Stimulated activated CD4-positive, alpha-beta T cell treated with anti-CD3 and anti-CD28 coated beads, Interleukin-4, amount 100 ng/mL, for 24 hours (primary cell): ENCODE data around the gene C19orf38.
"Not testable (repeated sequence)": the region's sequence is repeated elsewhere in the genome, so short reads cannot be mapped to it uniquely, and the experiment has no call there.

Experiments used
- DNase-seq: peaks from one replicate; pipeline ENCODE4 v3.0.0-alpha.2; 2020

C19orf38 gene

GRCh38 chr19:10852941-10853340 is 4.7 kb downstream of the C19orf38 start:
- DNase-seq = no peak

DNA sequence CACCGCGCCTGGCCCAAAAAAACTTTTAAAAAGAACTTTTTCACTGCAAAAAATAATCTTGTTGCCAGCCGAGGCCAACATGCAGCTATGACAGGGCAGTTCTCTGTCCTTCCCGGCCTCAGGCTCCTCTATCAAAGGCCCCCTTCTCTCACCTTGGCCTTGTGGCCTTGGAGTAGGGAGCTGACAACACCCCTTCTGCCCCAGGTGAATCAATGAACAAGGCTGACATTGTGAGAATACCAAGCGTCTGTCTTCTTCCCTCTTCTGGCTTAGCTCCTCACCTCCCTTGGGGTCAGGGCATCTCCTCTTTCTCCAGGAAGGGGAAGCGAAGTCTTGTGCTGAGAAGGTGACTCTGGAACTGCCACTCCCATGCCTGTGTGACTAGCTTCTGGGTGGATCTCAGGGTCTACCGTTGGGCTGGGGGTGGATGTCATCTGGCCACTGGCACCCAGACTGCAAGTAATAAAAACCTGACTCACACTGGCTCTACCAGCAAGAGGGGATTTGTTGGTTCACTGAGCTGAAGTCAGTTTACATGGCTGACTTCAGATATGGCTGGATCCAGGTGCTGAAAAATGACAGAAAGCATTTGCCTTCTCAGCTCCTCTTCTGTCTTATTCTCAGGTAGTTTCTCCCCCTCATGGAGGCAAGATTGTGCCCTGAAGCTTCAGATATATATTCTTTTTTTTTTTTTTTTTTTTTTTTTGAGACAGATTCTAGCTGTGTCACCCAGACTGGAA is 6.3 kb downstream of the C19orf38 start:
- no peak for DNase-seq

DNA sequence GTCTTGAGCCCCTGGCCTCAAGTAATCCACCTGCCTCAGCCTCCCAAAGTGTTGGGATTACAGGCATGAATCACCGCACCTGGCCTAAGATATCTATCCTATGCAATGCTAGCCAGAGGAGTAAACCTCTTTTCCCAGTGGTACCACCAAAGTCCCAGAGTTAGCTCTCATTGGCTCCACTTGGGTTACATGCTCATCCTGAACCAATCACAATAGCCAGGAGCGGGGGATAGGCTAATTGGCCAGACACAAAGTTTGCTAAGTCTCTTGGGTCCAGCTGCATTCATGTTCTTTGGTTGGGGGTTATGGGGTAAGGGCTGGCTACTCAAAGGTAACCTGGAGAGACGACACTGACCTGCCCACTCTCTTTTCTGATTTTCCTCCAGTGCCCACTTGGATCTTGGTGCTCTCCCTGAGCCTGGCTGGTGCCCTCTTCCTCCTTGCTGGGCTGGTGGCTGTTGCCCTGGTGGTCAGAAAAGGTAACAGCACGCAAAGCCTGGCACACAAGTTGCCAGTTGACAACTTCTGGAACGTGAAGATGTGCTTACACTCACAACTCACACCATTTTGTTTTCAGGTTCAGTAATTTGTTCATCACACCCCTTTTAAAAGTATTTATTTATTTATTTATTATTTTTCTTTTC is 7.8 kb downstream of the C19orf38 start:
- peak; percentile 31 for DNase-seq

GRCh38 chr19:10856899-10857298 is 8.7 kb downstream of the C19orf38 start:
- DNase-seq = not testable (repeated sequence)

DNA sequence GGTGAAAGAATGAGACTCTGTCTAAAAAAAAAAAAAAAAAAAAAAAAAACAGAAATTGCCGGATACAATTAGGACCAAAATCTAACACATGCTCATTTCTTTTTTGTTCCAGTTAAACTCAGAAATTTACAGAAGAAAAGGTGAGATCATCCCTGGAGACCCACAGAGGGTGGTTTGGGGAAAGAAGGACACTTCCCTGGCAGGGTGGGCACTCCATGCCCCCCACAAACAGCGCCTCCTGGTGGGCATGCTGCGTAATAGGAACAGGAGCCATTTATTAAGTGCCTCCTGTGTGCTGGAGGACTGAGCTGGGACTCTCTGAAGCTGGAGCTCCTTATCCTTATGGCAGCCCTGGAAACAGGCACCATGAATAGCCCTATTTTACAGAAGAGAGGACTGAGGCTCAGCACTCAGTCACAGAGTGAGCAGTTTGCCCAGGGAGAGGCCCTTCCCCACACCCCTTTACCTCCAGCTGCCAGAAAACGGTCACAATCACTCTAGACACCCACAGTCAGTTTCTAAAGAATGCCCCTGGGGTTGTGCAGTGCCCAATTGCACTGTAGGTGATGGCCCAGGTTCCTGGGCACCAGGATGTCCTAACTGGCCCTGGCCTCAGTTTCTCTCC is 10.1 kb downstream of the C19orf38 start:
- DNase-seq = no peak

DNA sequence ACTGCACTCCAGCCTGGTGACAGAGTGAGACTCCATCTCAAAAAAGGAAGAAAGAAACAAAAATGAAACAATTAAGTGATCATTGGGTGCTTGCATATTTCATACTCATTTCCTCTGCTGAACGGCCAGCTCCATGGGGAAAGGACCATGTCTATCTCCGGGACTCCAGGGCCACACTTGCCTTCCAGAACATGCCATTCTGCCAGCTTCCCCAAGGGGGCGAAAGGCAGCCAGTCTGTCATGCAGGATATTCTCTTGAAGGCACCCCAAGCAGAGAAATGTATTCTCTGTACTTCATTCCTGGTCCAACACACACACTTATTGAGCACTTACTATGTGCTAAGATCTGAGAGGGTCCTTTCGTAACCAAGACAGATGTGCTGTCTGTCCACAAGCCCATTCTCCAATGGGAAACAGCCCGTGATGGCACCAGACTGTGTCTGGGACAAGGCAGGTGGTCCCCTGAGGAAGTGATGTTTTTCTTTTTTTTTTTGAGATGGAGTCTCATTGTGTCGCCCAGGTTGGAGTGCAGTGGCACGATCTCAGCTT is 13.0 kb downstream of the C19orf38 start:
- peak; percentile 39 for DNase-seq

GRCh38 chr19:10862561-10863106 is 14.4 kb downstream of the C19orf38 start:
- no peak for DNase-seq

- DNase-seq = no peak
These were observed 15.0 kb downstream of the C19orf38 start for GRCh38 chr19:10863107-10863717.

DNA sequence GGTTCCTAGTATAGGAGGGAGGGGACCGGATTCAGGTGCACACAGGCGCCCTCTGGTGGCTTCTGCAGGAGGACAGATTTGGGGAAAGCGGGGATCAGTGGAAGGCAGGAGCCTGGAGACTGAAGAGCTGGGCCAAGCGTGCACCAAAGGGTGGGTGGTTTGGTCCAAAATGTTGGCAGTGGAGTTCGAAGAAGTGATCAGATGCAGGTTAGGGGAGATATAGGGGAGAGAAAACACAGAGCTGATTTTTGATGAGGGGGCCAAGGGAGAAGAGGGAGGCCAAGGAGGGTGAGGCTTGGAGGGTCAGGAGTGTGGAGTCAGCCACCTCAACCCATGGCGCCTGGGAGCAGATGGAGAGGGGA is 16.3 kb downstream of the C19orf38 start:
- DNase-seq = peak; percentile 88

GRCh38 chr19:10866495-10866894 is 18.3 kb downstream of the C19orf38 start:
- no peak for DNase-seq

DNA sequence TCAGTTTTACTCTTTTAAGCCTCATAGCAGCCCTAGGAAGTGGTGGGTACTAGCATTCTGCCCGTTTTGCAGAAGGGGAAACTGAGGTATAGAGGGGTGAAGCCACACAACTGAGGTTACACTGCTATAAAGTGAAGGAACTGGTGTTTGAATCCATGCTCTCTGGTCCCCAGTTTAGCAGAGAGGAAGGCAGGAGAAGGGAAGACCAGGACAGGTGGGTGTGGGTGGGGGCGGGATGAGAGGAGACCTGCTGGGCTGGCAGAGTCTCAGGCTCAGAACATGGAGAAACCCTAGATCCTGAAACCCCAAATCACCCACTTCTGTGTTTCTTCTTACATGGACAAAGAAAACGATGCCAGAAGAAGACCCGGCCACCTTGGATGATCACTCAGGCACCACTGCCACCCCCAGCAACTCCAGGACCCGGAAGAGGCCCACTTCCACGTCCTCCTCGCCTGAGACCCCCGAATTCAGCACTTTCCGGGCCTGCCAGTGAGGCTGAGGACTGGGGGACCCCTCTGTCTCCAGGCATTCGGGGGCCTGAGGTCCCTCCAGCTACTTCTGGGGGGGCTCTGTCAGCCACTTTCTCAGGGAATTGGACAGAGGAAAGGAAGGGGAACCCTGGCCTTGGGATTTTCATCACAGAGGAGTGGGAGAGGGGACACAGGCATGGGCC is 20.8 kb downstream of the C19orf38 start:
- no peak for DNase-seq

- DNase-seq = not testable (repeated sequence)
These were observed 21.7 kb downstream of the C19orf38 start for GRCh38 chr19:10869872-10870311.

DNA sequence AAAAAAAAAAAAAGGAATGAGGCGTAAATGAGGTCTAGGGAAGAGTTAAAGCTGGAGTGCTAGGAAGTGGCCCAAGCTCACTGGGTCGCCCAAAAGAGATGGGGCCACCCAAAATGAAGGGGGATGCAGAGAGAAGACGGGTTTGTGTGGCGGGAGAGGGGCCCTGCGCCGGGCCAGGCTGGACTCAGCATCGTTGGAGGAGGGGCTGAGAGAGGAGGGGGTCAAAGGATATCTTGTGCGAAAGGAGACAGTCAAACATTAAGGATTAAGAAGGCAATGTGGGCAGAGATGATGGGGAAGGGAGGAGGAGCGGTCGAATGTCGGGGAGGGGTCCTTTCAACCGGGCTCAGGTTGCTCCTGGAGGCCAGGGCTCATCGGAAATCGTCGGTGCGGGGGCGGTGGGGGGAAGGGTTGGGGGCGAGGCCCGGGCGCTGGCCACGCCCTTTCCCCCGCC is 22.3 kb downstream of the C19orf38 start:
- DNase-seq = no peak

GRCh38 chr19:10870955-10871603 is 22.9 kb downstream of the C19orf38 start, which contains the start of gene CARM1:
CARM1 (plus strand) TSS chr19:10871553; CDS start chr19:10871703, 150 bp downstream.
- DNase-seq = peak; percentile 99

- DNase-seq = peak; percentile 23
These were observed 23.7 kb downstream of the C19orf38 start for GRCh38 chr19:10871711-10872545.

- peak; percentile 25 for DNase-seq
These were observed 24.4 kb downstream of the C19orf38 start for GRCh38 chr19:10872546-10873107.

GRCh38 chr19:10874024-10874423 is 25.8 kb downstream of the C19orf38 start:
- DNase-seq = no peak

GRCh38 chr19:10876459-10877240 is 28.4 kb downstream of the C19orf38 start:
- no peak for DNase-seq

DNA sequence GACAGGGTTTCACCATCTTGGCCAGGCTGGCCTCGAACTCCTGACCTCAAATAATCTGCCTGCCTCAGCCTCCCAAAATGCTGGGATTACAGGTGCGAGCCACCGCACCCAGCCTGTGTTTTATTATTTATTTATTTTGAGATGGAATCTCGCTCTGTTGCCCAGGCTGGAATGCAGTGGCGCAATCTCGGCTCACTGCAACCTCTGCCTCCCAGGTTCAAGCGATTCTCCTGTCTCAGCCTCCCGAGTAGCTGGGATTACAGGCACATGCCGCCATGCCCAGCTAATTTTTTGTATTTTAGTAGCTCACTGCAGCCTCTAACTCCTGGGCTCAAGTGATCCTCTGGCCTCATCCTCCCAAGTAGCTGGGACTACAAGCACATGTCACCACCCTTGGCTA is 29.4 kb downstream of the C19orf38 start:
- not testable (repeated sequence) for DNase-seq
